Keratinocyte (primary cell): ENCODE measurements around the gene LYPD6B. TPM values are rescaled to one million over a fixed set of nuclear protein-coding genes. Genes with fewer than 3 reads are reported as not detected.

Experiments used
- DNase-seq: peaks from one replicate; pipeline ENCODE4 v3.0.0-alpha.2; 2011; ENCODE audit warnings: low read depth, missing footprints, low spot score
- FAIRE-seq: peaks from 2 replicates; lab custom pipeline; 2011; peaks lifted over from hg19 to GRCh38; lab: Jason Lieb, UNC
- H2AFZ ChIP-seq: 2 replicates; pipeline ENCODE4 v1.6.0; 2012; ENCODE audit warnings: low read length, control low read depth, inconsistent platforms; ENCODE audit not compliant: control insufficient read depth
- H3K27ac ChIP-seq: 2 replicates; pipeline ENCODE4 v1.5.1; 2011; ENCODE audit warnings: low read length; ENCODE audit not compliant: control insufficient read depth, insufficient read depth
- H3K27me3 ChIP-seq: 3 replicates; pipeline ENCODE4 v1.6.0; 2011; ENCODE audit warnings: low read length; ENCODE audit not compliant: control insufficient read depth, insufficient read depth; ENCODE audit errors: extremely low read depth
- H3K36me3 ChIP-seq, 2 experiments: 2 replicates in 1 of 2; 3 replicates in 1 of 2; pipeline ENCODE4 v1.5.1; 2011; ENCODE audit warnings: low read length in 2 of 2, mild to moderate bottlenecking in 1 of 2; ENCODE audit not compliant: control insufficient read depth in 2 of 2, insufficient read depth in 2 of 2; ENCODE audit errors: extremely low read depth in 1 of 2
- H3K4me1 ChIP-seq: 3 replicates; pipeline ENCODE4 v1.5.1; 2011; ENCODE audit warnings: low read length; ENCODE audit not compliant: control insufficient read depth, insufficient read depth; ENCODE audit errors: extremely low read depth
- H3K4me2 ChIP-seq: 3 replicates; pipeline ENCODE4 v1.6.0; 2011; ENCODE audit warnings: low read depth, low read length; ENCODE audit not compliant: control insufficient read depth, insufficient read depth; ENCODE audit errors: extremely low read depth
- H3K4me3 ChIP-seq, 3 experiments: fragments of 200-600 bp in 1 of 3; sonication (generic) in 1 of 3; 2 replicates in 2 of 3; 3 replicates in 1 of 3; pipeline ENCODE4 v1.5.1; 2011 to 2016; ENCODE audit warnings: low read length in 3 of 3, mild to moderate bottlenecking in 3 of 3, control low read depth in 2 of 3, inconsistent platforms in 1 of 3, low read depth in 1 of 3, mixed read lengths in 1 of 3, mixed run types in 1 of 3, moderate library complexity in 1 of 3; ENCODE audit not compliant: control insufficient read depth in 2 of 3, insufficient read depth in 2 of 3; ENCODE audit errors: extremely low read depth in 1 of 3
- H3K79me2 ChIP-seq: 2 replicates; pipeline ENCODE4 v1.6.0; 2012; ENCODE audit warnings: low read length; ENCODE audit not compliant: control insufficient read depth, insufficient read depth
- H3K9ac ChIP-seq: 3 replicates; pipeline ENCODE4 v1.6.0; 2011; ENCODE audit warnings: low read length; ENCODE audit not compliant: control insufficient read depth, insufficient read depth; ENCODE audit errors: extremely low read depth
- H3K9me1 ChIP-seq: 3 replicates; pipeline ENCODE4 v1.6.0; 2011; ENCODE audit warnings: low read length; ENCODE audit not compliant: control insufficient read depth, insufficient read depth; ENCODE audit errors: extremely low read depth
- H3K9me3 ChIP-seq: 2 replicates; pipeline ENCODE4 v1.5.1; 2012; ENCODE audit warnings: low read depth, low read length; ENCODE audit not compliant: control insufficient read depth
- H4K20me1 ChIP-seq: 3 replicates; pipeline ENCODE4 v1.6.0; 2011; ENCODE audit warnings: low read length; ENCODE audit not compliant: control insufficient read depth, insufficient read depth; ENCODE audit errors: extremely low read depth
- EZH2 ChIP-seq: IDR thresholded peaks from one replicate; pipeline ENCODE4 v1.6.1; 2012; ENCODE audit warnings: inconsistent platforms, mild to moderate bottlenecking, low read length, moderate library complexity
- dilution Hi-C: fragments of 300-500 bp; cut with MboI; formaldehyde crosslinking; loops from one replicate; pipeline ENCODE4 v1.7.0; 2020; ENCODE audit warnings: low sequenced_read_pairs; ENCODE audit not compliant: extremely low pct_ligation_motif_present
- polyA plus RNA-seq, 5 experiments: library from polyadenylated mRNA; depleted of rRNA in 3 of 5; stranded (reverse) in 3 of 5; stranded (forward) in 1 of 5; unstranded in 1 of 5; fragments of >200 nt; gene quantifications; 1 replicate in 1 of 5; 2 replicates in 3 of 5; 3 replicates in 1 of 5; pipeline versions ENCODE4 v1.2.1 to v1.2.3, GENCODE V29; 2011 to 2012; ENCODE audit warnings: missing spikeins in 2 of 5, low read depth in 1 of 5, low replicate concordance in 1 of 5
- TF ChIP-seq, protein P1 (sequence below), 3 experiments: IDR thresholded peaks in 1 of 3; conservative IDR thresholded peaks in 1 of 3; optimal IDR thresholded peaks in 1 of 3; 2 replicates in 2 of 3; 3 replicates in 1 of 3; pipeline versions ENCODE3 to v1.5.1; 2011; ENCODE audit warnings: low read length in 3 of 3, mild to moderate bottlenecking in 3 of 3, moderate library complexity in 2 of 3, control low read depth in 1 of 3, inconsistent platforms in 1 of 3; ENCODE audit not compliant: insufficient read depth in 2 of 3; ENCODE audit errors: extremely low read depth in 1 of 3

Gene LYPD6B
- polyA plus RNA-seq, 1 donor (not counting 4 experiments of a cell fraction or from before 2014, with no cell fraction given): 24.7 TPM

DNA sequence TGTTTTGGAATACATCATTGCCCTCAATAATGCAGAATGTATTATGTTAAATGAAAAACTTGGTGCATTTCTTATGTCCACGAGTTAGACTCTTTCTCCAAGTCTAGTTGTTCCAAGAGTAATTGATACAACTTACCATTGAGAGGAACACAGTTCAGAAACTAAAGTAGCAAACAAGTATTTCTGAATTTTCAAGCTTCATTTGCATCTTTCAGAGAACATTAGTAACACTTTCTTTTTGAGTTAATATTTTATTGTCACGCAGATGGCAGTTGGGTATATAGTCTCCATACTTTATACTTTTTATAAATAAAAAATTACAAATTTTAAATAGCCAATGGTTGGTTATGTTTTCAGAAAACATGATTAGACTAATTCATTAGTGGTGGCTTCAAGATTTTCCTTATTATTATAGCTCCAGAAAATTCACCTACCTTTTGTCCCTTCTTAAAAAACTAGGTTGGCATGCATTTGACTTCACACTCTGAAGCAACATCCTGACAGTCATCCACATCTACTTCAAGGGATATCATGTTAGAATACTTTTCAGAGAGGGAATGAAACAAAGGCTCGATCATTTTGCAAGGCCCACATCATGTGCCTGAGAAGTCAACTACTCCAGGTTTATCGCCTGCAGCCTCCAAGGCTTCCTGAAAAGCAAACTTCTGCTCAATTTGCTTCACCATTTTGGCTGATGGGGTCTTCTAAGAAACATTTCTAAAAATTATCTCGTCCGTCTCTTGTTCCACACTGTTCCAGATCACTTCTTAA, 29.9 kb downstream of the LYPD6B start:
- Histone ChIP-seq H3K9me1 (no peaks in the 10 kb centered on the region), H2AFZ (no peak overlapping the region), H3K4me2 (peak overlapping the region; percentile 56), H3K9ac (peak overlapping the region; percentile 51), H3K27ac (peak overlapping the region; percentile 69), H4K20me1 (no peaks in the 10 kb centered on the region), H3K9me3 (no peaks in the 10 kb centered on the region), H3K4me1 (peaks cover 45% of the 10 kb centered on the region), H3K79me2 (no peaks in the 10 kb centered on the region), H3K4me3 (no peak overlapping the region), H3K27me3 (no peaks in the 10 kb centered on the region), H3K36me3 (no peaks in the 10 kb centered on the region)
- no peak for FAIRE-seq
- TF ChIP-seq EZH2: no peak
- no peak for DNase-seq
- dilution Hi-C loops: no loop called here

DNA sequence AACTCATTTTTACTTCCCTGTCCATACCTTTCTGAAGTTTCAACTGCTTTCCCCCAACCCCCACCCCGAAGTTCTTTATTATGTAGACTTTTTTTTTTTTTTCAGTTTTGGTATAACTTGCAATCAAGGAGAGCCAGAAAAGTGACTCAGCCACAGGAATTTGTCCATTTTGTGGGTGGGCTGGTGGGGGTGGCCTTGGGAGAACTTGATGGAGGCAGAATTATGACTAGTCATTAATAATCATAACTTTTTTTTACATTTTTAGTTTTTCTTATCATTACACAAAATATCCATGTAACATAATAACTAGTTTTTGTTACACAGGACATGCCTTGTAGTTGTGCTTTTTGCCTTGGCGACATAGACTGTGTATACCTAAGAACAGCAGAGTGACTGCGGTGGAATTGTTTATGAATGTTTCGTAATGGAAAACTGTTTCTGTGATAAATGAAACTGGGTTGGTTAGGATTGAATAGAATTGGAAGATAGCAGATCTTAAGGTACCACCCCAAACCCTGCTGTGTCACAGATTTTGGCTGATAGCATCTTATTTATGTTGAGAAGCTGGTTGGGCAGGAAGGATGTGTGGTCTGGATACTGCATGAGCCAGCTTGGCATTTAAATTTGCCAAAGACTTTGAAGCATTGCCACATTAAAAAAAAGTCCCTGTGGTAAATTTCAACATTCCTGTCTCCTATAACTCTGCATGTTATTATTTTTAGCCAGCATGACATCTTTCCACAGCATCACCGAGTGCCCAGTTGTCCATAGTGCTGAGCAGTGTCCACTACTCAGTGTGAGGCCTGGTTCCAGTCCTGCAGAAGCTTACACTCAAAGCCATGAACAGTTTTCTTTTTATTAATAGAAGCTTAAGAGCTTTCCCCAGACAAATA, 30.7 kb downstream of the LYPD6B start:
- H3K9me3 ChIP-seq: no peaks in the 10 kb centered on the region
- DNase-seq (peak; percentile 54), FAIRE-seq (peak; percentile 83)
- TF ChIP-seq, protein P1, sequence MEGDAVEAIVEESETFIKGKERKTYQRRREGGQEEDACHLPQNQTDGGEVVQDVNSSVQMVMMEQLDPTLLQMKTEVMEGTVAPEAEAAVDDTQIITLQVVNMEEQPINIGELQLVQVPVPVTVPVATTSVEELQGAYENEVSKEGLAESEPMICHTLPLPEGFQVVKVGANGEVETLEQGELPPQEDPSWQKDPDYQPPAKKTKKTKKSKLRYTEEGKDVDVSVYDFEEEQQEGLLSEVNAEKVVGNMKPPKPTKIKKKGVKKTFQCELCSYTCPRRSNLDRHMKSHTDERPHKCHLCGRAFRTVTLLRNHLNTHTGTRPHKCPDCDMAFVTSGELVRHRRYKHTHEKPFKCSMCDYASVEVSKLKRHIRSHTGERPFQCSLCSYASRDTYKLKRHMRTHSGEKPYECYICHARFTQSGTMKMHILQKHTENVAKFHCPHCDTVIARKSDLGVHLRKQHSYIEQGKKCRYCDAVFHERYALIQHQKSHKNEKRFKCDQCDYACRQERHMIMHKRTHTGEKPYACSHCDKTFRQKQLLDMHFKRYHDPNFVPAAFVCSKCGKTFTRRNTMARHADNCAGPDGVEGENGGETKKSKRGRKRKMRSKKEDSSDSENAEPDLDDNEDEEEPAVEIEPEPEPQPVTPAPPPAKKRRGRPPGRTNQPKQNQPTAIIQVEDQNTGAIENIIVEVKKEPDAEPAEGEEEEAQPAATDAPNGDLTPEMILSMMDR (optimal IDR thresholded peaks at IDR 0.05 in 1 of 3, IDR thresholded peaks at IDR 0.05 in 1 of 3, conservative IDR thresholded peaks at IDR 0.05 in 1 of 3; ENCODE audit: extremely low read depth in 1 of 3, insufficient read depth in 2 of 3, low read length in 3 of 3): no peak
- TF ChIP-seq EZH2: no peak
- peak overlapping the region; percentile 63 for H3K4me2 ChIP-seq
- no peak overlapping the region for H2AFZ ChIP-seq
- H3K9me1 ChIP-seq: no peaks in the 10 kb centered on the region
- H3K79me2 ChIP-seq: no peaks in the 10 kb centered on the region
- peaks cover 43% of the 10 kb centered on the region for H3K4me1 ChIP-seq
- H3K4me3 ChIP-seq: no peak overlapping the region
- dilution Hi-C loops: no loop called here
- H3K9ac ChIP-seq: peak overlapping the region; percentile 51
- H4K20me1 ChIP-seq: no peaks in the 10 kb centered on the region
- H3K27me3 ChIP-seq: no peaks in the 10 kb centered on the region
- H3K27ac ChIP-seq: peak overlapping the region; percentile 69
- H3K36me3 ChIP-seq: no peaks in the 10 kb centered on the region
